Measurements from ENCODE around the gene ERVFRD-1. TPM values are rescaled to one million over a fixed set of nuclear protein-coding genes. Genes with fewer than 3 reads are reported as not detected.
A peak's percentile ranks its signal among the peaks of the same experiment; 100 is the strongest.
"Not testable (repeated sequence)": the region's sequence is repeated elsewhere in the genome, so short reads cannot be mapped to it uniquely, and the experiment has no call there.

The ERVFRD-1 gene
- total RNA-seq, 2 experiments from 2014 or later, result not detected

- no peaks in the 10 kb centered on the region for H3K9me3 Mint-ChIP-seq
- H3K27ac Mint-ChIP-seq, result no peak overlapping the region
- peaks cover 18% of the 10 kb centered on the region for H3K36me3 Mint-ChIP-seq
- no peaks in the 10 kb centered on the region for H3K27me3 Mint-ChIP-seq
- no peak for DNase-seq
- peak overlapping the region; percentile 29 for H3K4me3 Mint-ChIP-seq
- peaks cover 26% of the 10 kb centered on the region for H3K4me1 Mint-ChIP-seq
These were observed 378 bp upstream of the ERVFRD-1 start for GRCh38 chr6:11111769-11112437.

DNA sequence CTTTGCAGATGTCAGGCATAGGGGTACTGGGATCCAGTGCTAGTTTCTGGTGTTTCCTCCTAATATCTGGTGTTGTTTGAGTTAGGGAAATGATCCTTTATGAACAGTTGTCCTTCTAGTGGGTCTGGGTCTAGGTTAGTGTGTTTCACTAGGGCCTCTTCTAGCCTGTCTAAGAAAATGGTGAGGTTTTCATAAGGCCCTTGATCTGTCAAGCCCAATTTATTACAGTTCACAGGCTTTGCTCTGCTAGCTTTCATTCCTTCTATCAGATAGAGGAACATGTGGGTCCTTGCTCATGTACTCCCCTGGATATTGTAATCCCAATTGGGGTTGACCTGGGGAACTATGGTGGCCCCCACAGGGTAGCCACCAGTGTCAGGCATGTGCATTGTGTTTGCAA, 2.8 kb downstream of the ERVFRD-1 start:
- H3K27me3 Mint-ChIP-seq, result no peaks in the 10 kb centered on the region
- peaks cover 18% of the 10 kb centered on the region for H3K36me3 Mint-ChIP-seq
- H3K9me3 Mint-ChIP-seq, result no peaks in the 10 kb centered on the region
- H3K4me3 Mint-ChIP-seq, result no peak overlapping the region
- peaks cover 19% of the 10 kb centered on the region for H3K4me1 Mint-ChIP-seq
- no peak overlapping the region for H3K27ac Mint-ChIP-seq
- no peak for DNase-seq

DNA sequence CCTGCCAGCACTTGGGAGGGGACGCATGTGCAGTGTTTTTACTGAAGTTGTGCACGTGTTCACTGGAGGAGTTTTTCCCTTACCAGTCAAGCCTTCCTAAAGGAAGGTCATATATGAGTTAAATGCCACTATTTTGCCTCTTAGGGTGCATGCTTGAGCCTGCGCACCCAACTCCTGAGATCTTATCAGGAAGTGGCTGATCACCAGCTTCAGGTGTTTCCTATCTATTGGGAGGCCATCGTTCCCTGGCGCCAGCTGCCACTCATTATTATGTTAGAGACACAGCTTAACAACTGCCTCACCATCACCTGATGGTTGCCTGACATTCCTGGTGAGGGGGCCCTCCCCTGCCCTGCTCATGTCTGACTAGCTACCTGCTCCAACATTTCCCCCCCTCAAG, 8.5 kb downstream of the ERVFRD-1 start:
- no peak overlapping the region for H3K27ac Mint-ChIP-seq
- no peaks in the 10 kb centered on the region for H3K27me3 Mint-ChIP-seq
- H3K4me1 Mint-ChIP-seq, result peaks cover 15% of the 10 kb centered on the region
- H3K4me3 Mint-ChIP-seq, result no peak overlapping the region
- no peak for DNase-seq
- H3K36me3 Mint-ChIP-seq, result peaks cover 49% of the 10 kb centered on the region
- H3K9me3 Mint-ChIP-seq, result peaks cover 3% of the 10 kb centered on the region

- DNase-seq, result no peak
- H3K27me3 Mint-ChIP-seq, result no peaks in the 10 kb centered on the region
- H3K4me3 Mint-ChIP-seq, result no peak overlapping the region
- H3K9me3 Mint-ChIP-seq, result peaks cover 3% of the 10 kb centered on the region
- H3K27ac Mint-ChIP-seq, result no peak overlapping the region
- peaks cover 11% of the 10 kb centered on the region for H3K4me1 Mint-ChIP-seq
- H3K36me3 Mint-ChIP-seq, result peaks cover 48% of the 10 kb centered on the region
These were observed 10.1 kb downstream of the ERVFRD-1 start for GRCh38 chr6:11101417-11101816.

DNA sequence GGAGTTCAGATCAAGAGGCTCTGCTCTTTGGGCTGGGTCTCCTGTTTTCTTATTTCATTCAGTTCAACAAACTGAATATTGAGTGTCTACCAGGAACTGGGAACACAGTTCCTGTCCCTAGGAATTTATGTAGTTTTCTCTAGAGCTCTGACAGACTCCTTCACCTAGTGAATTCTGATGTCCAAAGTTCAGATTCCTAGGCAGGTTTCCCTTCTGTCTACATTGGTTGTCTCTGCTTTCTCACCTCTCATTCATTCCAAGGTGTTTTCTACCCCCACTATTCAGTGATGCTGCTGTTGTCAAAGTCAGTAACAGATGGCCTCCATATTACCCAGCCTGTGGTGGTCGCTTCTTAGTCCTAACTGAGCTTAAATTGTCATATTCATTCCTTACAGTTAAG, 13.5 kb downstream of the ERVFRD-1 start:
- no peak for DNase-seq
- Mint-ChIP-seq H3K9me3 (peaks cover 3% of the 10 kb centered on the region), H3K4me3 (no peak overlapping the region), H3K4me1 (peaks cover 28% of the 10 kb centered on the region), H3K27me3 (no peaks in the 10 kb centered on the region), H3K27ac (no peak overlapping the region), H3K36me3 (peaks cover 48% of the 10 kb centered on the region)

DNA sequence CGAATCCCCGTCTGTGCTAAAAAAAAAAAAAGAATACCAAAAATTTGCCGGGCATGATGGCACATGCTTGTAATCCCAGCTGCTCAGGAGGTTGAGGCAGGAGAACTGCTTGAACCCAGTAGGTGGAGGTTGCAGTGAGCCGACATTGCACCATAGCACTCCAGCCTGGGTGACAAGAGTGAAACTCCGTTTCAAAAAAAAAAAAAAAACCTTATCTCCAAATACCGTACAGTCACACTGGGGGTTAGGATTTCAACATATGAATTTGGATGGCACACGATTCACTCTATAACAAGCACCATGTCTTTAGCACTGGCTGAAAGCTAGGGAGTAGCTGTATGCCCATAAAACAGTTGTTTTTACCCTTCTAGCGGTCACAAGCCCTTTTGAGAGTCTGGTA, 14.0 kb downstream of the ERVFRD-1 start:
- H3K4me3 Mint-ChIP-seq, result no peak overlapping the region
- no peak for DNase-seq
- H3K4me1 Mint-ChIP-seq, result peaks cover 28% of the 10 kb centered on the region

DNA sequence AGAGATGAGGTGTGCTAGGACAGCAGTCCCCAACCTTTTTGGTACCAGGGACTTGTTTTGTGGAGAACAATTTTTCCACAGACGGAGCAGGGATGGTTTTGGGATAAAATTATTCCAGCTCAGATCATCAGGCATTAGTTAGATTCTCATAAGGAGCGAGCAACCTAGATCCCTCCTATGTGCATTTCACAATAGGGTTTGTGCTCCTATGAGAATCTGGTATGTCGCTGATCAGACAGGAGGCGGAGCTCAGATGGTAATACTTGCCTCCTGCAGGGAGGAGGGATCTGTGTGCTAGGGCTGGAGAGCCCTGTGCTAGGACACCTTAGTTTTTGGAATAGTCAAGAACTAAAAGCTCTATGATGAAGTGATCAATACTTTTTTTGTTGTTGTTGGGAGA, 15.4 kb downstream of the ERVFRD-1 start:
- H3K4me3 Mint-ChIP-seq, result peak overlapping the region; percentile 74
- H3K27me3 Mint-ChIP-seq, result no peaks in the 10 kb centered on the region
- H3K36me3 Mint-ChIP-seq, result peaks cover 35% of the 10 kb centered on the region
- DNase-seq, result no peak
- peak overlapping the region; percentile 21 for H3K27ac Mint-ChIP-seq
- peaks cover 25% of the 10 kb centered on the region for H3K4me1 Mint-ChIP-seq
- peaks cover 3% of the 10 kb centered on the region for H3K9me3 Mint-ChIP-seq

More for the DNA sequence above, 14.0 kb downstream of the ERVFRD-1 start:
- Mint-ChIP-seq H3K27ac (no peak overlapping the region), H3K36me3 (peaks cover 43% of the 10 kb centered on the region), H3K9me3 (peaks cover 3% of the 10 kb centered on the region), H3K27me3 (no peaks in the 10 kb centered on the region)

DNA sequence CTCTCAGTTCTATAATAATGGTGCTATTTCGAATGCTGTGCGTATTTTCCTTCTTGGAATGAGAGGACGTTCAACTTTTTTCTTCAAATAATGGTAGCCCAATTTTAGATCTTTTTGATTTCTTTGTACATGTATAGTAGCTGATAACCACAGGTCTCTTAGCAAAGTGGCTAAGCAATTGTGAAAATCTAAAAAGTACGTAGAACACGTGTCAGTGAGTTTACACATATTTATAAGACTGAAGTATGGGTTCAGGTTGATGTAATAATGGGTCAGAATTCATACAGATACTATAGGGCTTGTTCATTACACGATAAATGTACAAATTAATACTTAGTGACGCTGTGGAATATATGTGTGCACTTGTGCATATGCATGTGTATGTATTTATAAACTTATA, 16.6 kb downstream of the ERVFRD-1 start:
- Mint-ChIP-seq H3K4me1 (peaks cover 23% of the 10 kb centered on the region), H3K36me3 (peaks cover 27% of the 10 kb centered on the region), H3K27me3 (no peaks in the 10 kb centered on the region), H3K9me3 (no peaks in the 10 kb centered on the region), H3K27ac (peak overlapping the region; percentile 92), H3K4me3 (peak overlapping the region; percentile 86)
- no peak for DNase-seq

DNA sequence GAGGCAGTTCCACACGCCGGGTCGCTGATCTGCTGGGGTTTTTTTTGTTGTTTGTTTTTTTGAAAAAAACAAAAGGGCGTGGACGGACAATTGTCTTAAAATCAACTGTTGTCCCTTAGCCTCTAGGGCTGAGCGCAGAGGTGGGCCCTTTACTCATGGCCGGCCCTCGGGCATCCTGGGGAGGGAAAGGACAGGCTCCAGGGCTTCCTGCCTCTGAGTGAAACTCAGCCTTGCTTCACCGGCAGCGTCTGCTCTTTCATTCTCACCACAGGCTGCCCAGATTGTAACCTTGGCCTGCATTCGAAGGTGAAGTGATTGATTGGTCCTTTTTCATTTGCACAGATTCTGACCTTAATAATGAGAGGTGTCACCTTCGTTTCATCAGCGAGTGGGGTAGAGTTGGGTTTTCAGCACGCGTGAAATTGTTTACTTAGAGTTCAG, 17.1 kb downstream of the ERVFRD-1 start:
- peak overlapping the region; percentile 86 for H3K4me3 Mint-ChIP-seq
- peaks cover 23% of the 10 kb centered on the region for H3K4me1 Mint-ChIP-seq
- peak; percentile 60 for DNase-seq
- H3K9me3 Mint-ChIP-seq, result no peaks in the 10 kb centered on the region
- H3K36me3 Mint-ChIP-seq, result peaks cover 22% of the 10 kb centered on the region
- H3K27ac Mint-ChIP-seq, result peak overlapping the region; percentile 92
- no peaks in the 10 kb centered on the region for H3K27me3 Mint-ChIP-seq

DNA sequence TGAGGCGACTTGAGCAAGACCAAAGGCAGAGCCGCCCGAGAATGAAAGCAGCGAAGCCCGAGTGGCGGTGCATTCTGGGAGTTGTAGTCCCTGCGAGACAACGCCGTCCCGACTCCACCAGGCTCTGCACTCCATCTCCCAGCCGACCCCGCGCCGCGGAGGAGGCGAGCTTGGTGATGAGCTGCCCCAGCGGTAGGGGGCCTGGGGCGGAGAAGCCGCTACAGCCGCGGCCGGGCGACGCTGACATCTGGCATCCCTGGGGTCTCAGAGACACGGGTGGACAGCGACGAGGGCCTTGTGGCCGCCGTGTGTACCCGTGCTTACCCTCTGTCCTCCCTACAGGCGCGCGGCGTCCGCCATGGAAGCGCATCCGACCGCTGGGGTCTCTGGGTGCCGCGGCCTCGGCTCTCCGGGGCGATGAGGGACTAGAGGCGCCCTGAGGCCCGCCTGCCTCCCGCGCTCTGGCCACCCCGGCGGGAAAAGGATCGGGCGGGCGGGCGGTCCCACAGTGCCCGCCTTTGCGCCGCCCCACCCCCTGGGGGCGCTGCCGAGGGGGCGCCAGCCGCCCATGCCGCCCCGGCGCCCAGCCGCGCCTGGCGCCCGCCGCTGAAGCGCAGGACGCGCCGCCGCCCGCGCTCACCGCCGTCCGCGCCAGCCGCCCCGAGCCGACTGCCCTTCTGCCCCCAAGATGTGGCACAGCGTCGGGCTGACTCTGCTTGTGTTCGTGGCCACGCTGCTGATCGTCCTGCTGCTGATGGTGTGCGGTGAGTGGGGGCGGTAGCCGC, 17.7 kb downstream of the ERVFRD-1 start, which contains the start of gene SMIM13:
Gene SMIM13, plus strand, starts transcription at position 209 of the 785 bp plus-strand sequence. Its CDS starts 480 bp downstream, at position 689.
- Mint-ChIP-seq H3K4me3 (peak within 1 kb of the TSS; percentile 94), H3K27ac (peak within 1 kb of the TSS; percentile 96), H3K9me3 (no peaks in the 10 kb centered on the region), H3K27me3 (no peaks in the 10 kb centered on the region), H3K36me3 (peaks cover 16% of the 10 kb centered on the region), H3K4me1 (peaks cover 23% of the 10 kb centered on the region)
- DNase-seq, result peak; percentile 95

DNA sequence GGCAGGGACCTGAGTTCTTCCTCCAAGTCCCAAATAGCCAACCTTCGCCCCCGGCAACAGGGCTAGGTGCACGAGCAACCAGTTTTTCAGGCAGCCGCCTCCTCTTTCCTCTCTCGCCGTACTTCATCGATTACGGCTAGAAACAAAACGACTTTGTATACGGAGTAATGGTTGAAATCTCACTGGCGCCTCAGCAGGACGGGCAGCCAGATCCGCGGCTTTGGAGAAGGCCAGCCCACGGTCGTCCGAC, 18.2 kb downstream of the ERVFRD-1 start:
- peak overlapping the region; percentile 96 for H3K27ac Mint-ChIP-seq
- peak overlapping the region; percentile 94 for H3K4me3 Mint-ChIP-seq
- H3K9me3 Mint-ChIP-seq, result no peaks in the 10 kb centered on the region
- no peaks in the 10 kb centered on the region for H3K27me3 Mint-ChIP-seq
- peaks cover 23% of the 10 kb centered on the region for H3K4me1 Mint-ChIP-seq
- peaks cover 12% of the 10 kb centered on the region for H3K36me3 Mint-ChIP-seq
- no peak for DNase-seq

GRCh38 chr6:11092668-11093375, 18.7 kb downstream of the ERVFRD-1 start:
- H3K36me3 Mint-ChIP-seq, result peaks cover 9% of the 10 kb centered on the region
- H3K4me3 Mint-ChIP-seq, result peak overlapping the region; percentile 94
- peak overlapping the region; percentile 96 for H3K27ac Mint-ChIP-seq
- DNase-seq, result peak; percentile 23
- H3K4me1 Mint-ChIP-seq, result peaks cover 23% of the 10 kb centered on the region
- H3K9me3 Mint-ChIP-seq, result no peaks in the 10 kb centered on the region
- no peaks in the 10 kb centered on the region for H3K27me3 Mint-ChIP-seq

GRCh38 chr6:11091141-11091540, 20.4 kb downstream of the ERVFRD-1 start:
- H3K27ac Mint-ChIP-seq, DNase-seq, H3K27me3 Mint-ChIP-seq, H3K4me3 Mint-ChIP-seq, H3K36me3 Mint-ChIP-seq, H3K9me3 Mint-ChIP-seq: not testable (repeated sequence)
- H3K4me1 Mint-ChIP-seq, result peaks cover 21% of the 10 kb centered on the region

DNA sequence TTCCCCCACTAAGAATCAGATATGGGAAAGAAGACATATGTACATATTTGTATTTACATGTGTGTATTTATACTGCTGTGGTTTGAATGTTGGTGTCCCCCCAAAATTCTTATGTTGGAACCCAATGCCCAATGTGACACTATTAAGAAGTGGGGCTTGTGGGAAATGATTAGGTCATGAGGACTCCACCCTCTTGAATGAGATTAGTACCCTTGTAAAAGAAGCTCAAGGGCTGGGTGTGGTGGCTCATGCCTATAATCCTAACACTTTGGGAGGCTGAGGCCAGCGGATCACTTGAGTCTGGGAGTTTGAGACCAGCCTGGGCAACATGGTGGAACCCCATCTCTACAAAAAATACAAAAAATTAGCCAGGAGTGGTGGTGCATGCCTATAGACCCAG, 21.8 kb downstream of the ERVFRD-1 start:
- DNase-seq, result no peak
- Mint-ChIP-seq H3K27me3 (peaks cover 1% of the 10 kb centered on the region), H3K9me3 (no peaks in the 10 kb centered on the region), H3K36me3 (peaks cover 2% of the 10 kb centered on the region), H3K4me1 (peaks cover 9% of the 10 kb centered on the region), H3K4me3 (no peak overlapping the region), H3K27ac (no peak overlapping the region)

GRCh38 chr6:11087141-11087812, 24.2 kb downstream of the ERVFRD-1 start:
- H3K27me3 Mint-ChIP-seq, H3K27ac Mint-ChIP-seq, H3K36me3 Mint-ChIP-seq, H3K4me1 Mint-ChIP-seq, DNase-seq, H3K4me3 Mint-ChIP-seq, H3K9me3 Mint-ChIP-seq: not testable (repeated sequence)

Measured in activated naive CD8-positive, alpha-beta T cell treated with anti-CD3 and anti-CD28 coated beads for 36 hours (primary cell).